Gastroesophageal sphincter (tissue), 4 donors: ENCODE data around the gene ZNF599. TPM values are rescaled to one million over a fixed set of nuclear protein-coding genes. Genes with fewer than 3 reads are reported as not detected.

ENCODE experiments used
- ATAC-seq: fragments of 150-250 bp; one replicate; pipeline ENCODE4 v1.9.1; 2016; ENCODE audit warnings: mild to moderate bottlenecking, moderate library complexity
- H3K27ac ChIP-seq, 4 donors: fragments of 200-600 bp; sonication (generic) in 3 of 4; 1 replicate in 3 of 4; 2 replicates in 1 of 4; pipeline ENCODE4 v1.5.1; 2016 to 2019
- H3K27me3 ChIP-seq: fragments of 200-600 bp; sonication (generic); one replicate; pipeline ENCODE4 v1.5.1; 2019
- H3K36me3 ChIP-seq, 2 donors: fragments of 200-600 bp; sonication (generic); one replicate each; pipeline ENCODE4 v1.5.1; 2019; ENCODE audit warnings: control low read depth in 1 of 2
- H3K4me1 ChIP-seq, 3 donors: fragments of 200-600 bp; sonication (generic); 1 replicate in 2 of 3; 2 replicates in 1 of 3; pipeline ENCODE4 v1.5.1; 2016 to 2019; ENCODE audit warnings: control low read depth in 2 of 3
- H3K4me3 ChIP-seq, 2 donors: fragments of 200-600 bp; sonication (generic); one replicate each; pipeline ENCODE4 v1.5.1; 2019; ENCODE audit warnings: mild to moderate bottlenecking in 1 of 2, moderate library complexity in 1 of 2
- H3K9me3 ChIP-seq, 3 donors: fragments of 200-600 bp; sonication (generic); one replicate each; pipeline ENCODE4 v1.5.1; 2017 to 2019; ENCODE audit warnings: control low read depth in 2 of 3
- CTCF ChIP-seq, 4 experiments: fragments of 200-600 bp in 2 of 4; fragments of 450-650 bp in 2 of 4; sonication (generic) in 1 of 4; IDR thresholded peaks; one replicate each; pipeline ENCODE4 v1.5.1; 2017 to 2019; ENCODE audit warnings: antibody characterized with exemption in 4 of 4, mild to moderate bottlenecking in 2 of 4, moderate library complexity in 2 of 4
- EP300 ChIP-seq: sonication (generic); formaldehyde crosslinking; IDR thresholded peaks from one replicate; pipeline ENCODE4 v1.6.1; 2017; ENCODE audit warnings: antibody characterized with exemption, mild to moderate bottlenecking
- POLR2A ChIP-seq, 2 donors: fragments of 450-650 bp; IDR thresholded peaks; one replicate each; pipeline ENCODE4 v1.6.1; 2017; ENCODE audit warnings: antibody characterized with exemption in 2 of 2, mild to moderate bottlenecking in 2 of 2, moderate library complexity in 1 of 2
- POLR2AphosphoS5 ChIP-seq: sonication (generic); formaldehyde crosslinking; IDR thresholded peaks from one replicate; pipeline ENCODE4 v1.6.1; 2017; ENCODE audit warnings: antibody characterized with exemption
- whole genome bisulfite sequencing, 2 donors: methylation state at CpG; one replicate each; pipeline ENCODE4 v1.1.5; 2018; ENCODE audit warnings: low coverage in 1 of 2; 5-methylcytosine and 5-hydroxymethylcytosine counted together
- total RNA-seq, 4 donors: library from RNA; depleted of rRNA; stranded (reverse); fragments of >200 nt; gene quantifications; one replicate each; pipeline ENCODE4 v1.1.0, GENCODE V29; 2016

ZNF599 gene
- total RNA-seq, 4 donors from 2014 or later = 4.8 to 7.1 (median 5.6) TPM

- Histone ChIP-seq H3K4me3 (no peak overlapping the region), H3K36me3 (no peaks in the 10 kb centered on the region), H3K27me3 (no peaks in the 10 kb centered on the region), H3K9me3 (peaks cover 0 to 8% (median 0%) of the 10 kb centered on the region in 3 donors), H3K27ac (no peak overlapping the region), H3K4me1 (peaks cover 0 to 3% (median 0%) of the 10 kb centered on the region in 3 donors)
- no peak for ATAC-seq
- no peak for TF ChIP-seq POLR2A (IDR thresholded peaks at IDR 0.05)
- TF ChIP-seq CTCF (IDR thresholded peaks at IDR 0.05) = no peak
- TF ChIP-seq EP300 = no peak
- no peak for TF ChIP-seq POLR2AphosphoS5
Observed at GRCh38 chr19:34715357-34715756, 57.7 kb downstream of the ZNF599 start.

- Histone ChIP-seq H3K27ac (no peak overlapping the region), H3K4me3 (no peak overlapping the region), H3K36me3 (no peaks in the 10 kb centered on the region), H3K4me1 (peaks cover 0 to 3% (median 0%) of the 10 kb centered on the region in 3 donors), H3K27me3 (no peaks in the 10 kb centered on the region), H3K9me3 (peaks cover 0 to 8% (median 0%) of the 10 kb centered on the region in 3 donors)
- WGBS, 2 donors = 94% methylated on average over 2 of the region's 2 CpGs; no CpG with 5 or more reads in 1 of the 2 donors
- no peak for TF ChIP-seq CTCF (IDR thresholded peaks at IDR 0.05)
- TF ChIP-seq EP300 = no peak
- no peak for TF ChIP-seq POLR2AphosphoS5
- TF ChIP-seq POLR2A (IDR thresholded peaks at IDR 0.05) = no peak
- no peak for ATAC-seq
Observed at GRCh38 chr19:34713262-34713637, 59.8 kb downstream of the ZNF599 start.

- Histone ChIP-seq H3K9me3 (peaks cover 0 to 8% (median 0%) of the 10 kb centered on the region in 3 donors), H3K27me3 (no peaks in the 10 kb centered on the region), H3K27ac (no peak overlapping the region), H3K4me1 (peaks cover 0 to 3% (median 0%) of the 10 kb centered on the region in 3 donors), H3K4me3 (no peak overlapping the region), H3K36me3 (no peaks in the 10 kb centered on the region)
- no peak for ATAC-seq
- 17 to 31% methylated on average over 6 to 11 of the region's 11 CpGs for WGBS, 2 donors
- TF ChIP-seq CTCF (IDR thresholded peaks at IDR 0.05) (peak; percentile 82 to 88 (median 84)), POLR2A (IDR thresholded peaks at IDR 0.05) (no peak), EP300 (no peak), POLR2AphosphoS5 (no peak)
Observed at GRCh38 chr19:34712395-34713261, 60.4 kb downstream of the ZNF599 start.

GRCh38 chr19:34711890-34712289 lies 61.1 kb downstream of the ZNF599 start:
- no peak for TF ChIP-seq CTCF (IDR thresholded peaks at IDR 0.05)
- no peak for TF ChIP-seq POLR2A (IDR thresholded peaks at IDR 0.05)
- no peak for TF ChIP-seq POLR2AphosphoS5
- no peak for TF ChIP-seq EP300
- Histone ChIP-seq H3K9me3 (peaks cover 0 to 8% (median 0%) of the 10 kb centered on the region in 3 donors), H3K4me3 (no peak overlapping the region), H3K4me1 (peaks cover 0 to 3% (median 0%) of the 10 kb centered on the region in 3 donors), H3K27ac (no peak overlapping the region), H3K27me3 (no peaks in the 10 kb centered on the region), H3K36me3 (no peaks in the 10 kb centered on the region)
- WGBS, 2 donors = 50 to 72% methylated on average over 5 to 6 of the region's 6 CpGs
- ATAC-seq = no peak

Other genes with a start within 250 kb of the ZNF599 start
- gene SCGB2B2, start 96.1 kb downstream of the ZNF599 start, total RNA-seq = 1 to 10 TPM in 1 of 4 donors, under 1 TPM in 2, not detected in 1; 0.40 to 1.1 (median 0.81) TPM
- 10 to 100 TPM; 18.6 to 44.8 (median 28.8) TPM for gene ZNF302, start 95.5 kb downstream of the ZNF599 start, total RNA-seq
- gene ZNF181, start 39.0 kb downstream of the ZNF599 start, total RNA-seq = 10 to 100 TPM; 18.6 to 47.6 (median 28.5) TPM
- gene ZNF30, start 153.7 kb upstream of the ZNF599 start, total RNA-seq = 1 to 10 TPM in 3 of 4 donors, under 1 TPM in 1; 0.94 to 2.8 (median 2.4) TPM
- 10 to 100 TPM in 1 of 4 donors, 1 to 10 TPM in 3; 6.5 to 10.2 (median 7.3) TPM for gene ZNF792, start 191.0 kb upstream of the ZNF599 start, total RNA-seq
- gene GRAMD1A, start 227.1 kb upstream of the ZNF599 start, total RNA-seq = 10 to 100 TPM; 22.0 to 40.0 (median 35.9) TPM